Activated CD4-positive, alpha-beta T cell treated with anti-CD3 and anti-CD28 coated beads for 36 hours (primary cell): ENCODE data around the gene DNM3. TPM values are rescaled to one million over a fixed set of nuclear protein-coding genes. Genes with fewer than 3 reads are reported as not detected.

Source experiments
- ATAC-seq: fragments of 200-7000 bp; cut with Tn5 transposase; one replicate; pipeline ENCODE4 v1.10.0; 2021; ENCODE audit warnings: mild to moderate bottlenecking, moderate library complexity
- CTCF ChIA-PET: fragments of 350-600 bp; sonication (Branson Sonifier 250); formaldehyde crosslinking; loops from one replicate; lab custom pipeline; 2021; ENCODE audit warnings: antibody characterized with exemption; lab: Charles Lee
- POLR2A ChIA-PET: fragments of 350-600 bp; sonication (Branson Sonifier 250); formaldehyde crosslinking; loops from one replicate; lab custom pipeline; 2021; ENCODE audit warnings: antibody characterized with exemption, inconsistent platforms; lab: Charles Lee
- DNase-seq: peaks from one replicate; pipeline ENCODE4 v3.0.0-alpha.2; 2020
- H3K27ac Mint-ChIP-seq: one replicate; pipeline ENCODE4 v1.8.0; 2021; ENCODE audit warnings: mixed read lengths
- H3K27me3 Mint-ChIP-seq: one replicate; pipeline ENCODE4 v1.8.0; 2021; ENCODE audit warnings: mixed read lengths
- H3K36me3 Mint-ChIP-seq: one replicate; pipeline ENCODE4 v1.8.0; 2021; ENCODE audit warnings: low read depth, mixed read lengths
- H3K4me1 Mint-ChIP-seq: one replicate; pipeline ENCODE4 v1.8.0; 2021; ENCODE audit warnings: mixed read lengths
- H3K4me3 Mint-ChIP-seq: one replicate; pipeline ENCODE4 v1.8.0; 2021; ENCODE audit warnings: mild to moderate bottlenecking, moderate library complexity, mixed read lengths
- H3K9me3 Mint-ChIP-seq: one replicate; pipeline ENCODE4 v1.8.0; 2021; ENCODE audit warnings: low read depth, mixed read lengths
- intact Hi-C, 2 experiments: fragments of 100-400 bp; cut with DNase I in 1 of 2; cut with micrococcal nuclease in 1 of 2; formaldehyde crosslinking; loops; one replicate each; pipeline versions ENCODE4 v1.14.2 to v1.15.1; 2022 to 2024; cut with DNase I, micrococcal nuclease
- total RNA-seq, 2 experiments: library from RNA; stranded (reverse); gene quantifications; one replicate each; pipeline ENCODE4 v1.2.3, GENCODE V29; 2021

Gene DNM3
- total RNA-seq, 2 experiments from 2014 or later = 1.1 to 1.4 TPM

DNA sequence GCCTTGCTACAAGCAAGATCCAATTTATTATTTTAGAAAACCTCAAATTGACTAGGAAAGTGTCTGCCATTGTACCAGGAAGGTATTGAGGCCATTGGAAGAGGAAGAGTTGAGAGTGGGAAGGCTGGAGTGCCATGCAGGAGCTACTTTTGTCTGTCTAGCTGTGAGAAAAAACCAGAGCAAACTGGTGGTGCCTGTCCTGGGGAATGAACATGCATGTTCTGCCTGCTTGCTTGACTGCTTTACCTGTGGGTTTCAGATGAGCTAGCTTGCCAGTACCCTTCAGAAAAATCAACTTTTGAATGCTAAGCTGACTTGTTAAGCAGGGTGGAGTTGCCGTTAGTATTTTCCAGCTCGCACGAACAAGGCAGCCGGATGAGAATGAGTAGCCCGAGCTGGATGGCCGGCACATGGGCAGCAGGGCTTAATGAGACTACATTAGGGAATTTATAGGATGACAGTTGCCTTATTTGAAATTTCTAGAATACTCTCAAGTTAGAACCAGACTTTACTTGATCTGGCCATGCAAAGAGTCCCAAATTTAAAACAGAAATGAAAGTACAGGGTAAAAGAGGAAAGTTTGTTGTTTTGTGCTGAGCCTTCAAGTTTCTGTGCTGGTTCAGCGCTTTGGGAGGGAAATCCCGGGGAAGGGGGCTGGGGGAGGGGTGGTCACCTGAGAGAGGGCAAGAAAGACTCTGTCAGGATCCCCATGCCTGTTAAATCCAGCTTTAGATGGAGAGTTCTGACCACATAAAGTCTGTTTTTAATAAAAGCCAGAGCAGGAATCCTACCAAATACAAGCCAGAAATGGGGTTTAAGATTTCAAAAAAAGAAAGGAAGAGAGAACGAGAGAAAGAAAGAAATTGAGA lies 549.6 kb downstream of the DNM3 start:
- H3K9me3 Mint-ChIP-seq = no peaks in the 10 kb centered on the region
- no peak overlapping the region for H3K4me3 Mint-ChIP-seq
- POLR2A ChIA-PET = interaction anchor here (0.6 kb wide), 1 partner anchor 329 kb away, joined by 3 read pairs; no protein-coding TSS in a partner anchor
- CTCF ChIA-PET = interaction anchor here (1.1 to 1.6 kb wide), 3 partner anchors 8 to 53 kb away, joined by 3 to 6 read pairs (median 4); partner anchors contain the start of gene PIGC
- ATAC-seq (no peak), DNase-seq (no peak)
- peaks cover 51% of the 10 kb centered on the region for H3K4me1 Mint-ChIP-seq
- H3K27ac Mint-ChIP-seq = peak overlapping the region; percentile 31
- H3K36me3 Mint-ChIP-seq = peaks cover 3% of the 10 kb centered on the region
- H3K27me3 Mint-ChIP-seq = no peaks in the 10 kb centered on the region
- intact Hi-C loops = no loop called here

DNA sequence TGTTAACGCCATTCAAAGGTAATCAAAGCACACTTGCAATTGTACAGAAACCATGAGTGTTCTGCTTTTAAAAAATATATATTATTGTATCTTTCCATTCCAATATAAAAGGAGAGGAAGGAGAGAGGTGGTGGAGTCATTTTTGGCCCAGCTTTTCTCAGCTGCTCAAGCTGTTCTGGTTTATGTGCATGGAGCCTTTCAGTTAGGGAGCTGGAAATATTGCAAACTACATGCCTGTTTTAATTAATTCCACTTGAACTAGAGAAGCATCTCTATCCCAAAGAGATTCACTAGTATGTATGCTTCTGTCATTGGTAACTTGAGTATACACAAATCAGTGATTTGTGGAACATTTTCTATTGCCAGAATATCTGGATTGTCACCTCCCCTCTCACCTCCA lies 550.7 kb downstream of the DNM3 start:
- peaks cover 59% of the 10 kb centered on the region for H3K4me1 Mint-ChIP-seq
- DNase-seq (no peak), ATAC-seq (no peak)
- H3K4me3 Mint-ChIP-seq = no peak overlapping the region
- ChIA-PET POLR2A (no interaction called here), CTCF (interaction anchor here (0.6 to 1.4 kb wide), 3 partner anchors 32 to 335 kb away, joined by 3 to 5 read pairs (median 5); no protein-coding TSS in a partner anchor)
- no peaks in the 10 kb centered on the region for H3K27me3 Mint-ChIP-seq
- peaks cover 3% of the 10 kb centered on the region for H3K36me3 Mint-ChIP-seq
- H3K9me3 Mint-ChIP-seq = no peaks in the 10 kb centered on the region
- intact Hi-C loops = no loop called here
- H3K27ac Mint-ChIP-seq = no peak overlapping the region

DNA sequence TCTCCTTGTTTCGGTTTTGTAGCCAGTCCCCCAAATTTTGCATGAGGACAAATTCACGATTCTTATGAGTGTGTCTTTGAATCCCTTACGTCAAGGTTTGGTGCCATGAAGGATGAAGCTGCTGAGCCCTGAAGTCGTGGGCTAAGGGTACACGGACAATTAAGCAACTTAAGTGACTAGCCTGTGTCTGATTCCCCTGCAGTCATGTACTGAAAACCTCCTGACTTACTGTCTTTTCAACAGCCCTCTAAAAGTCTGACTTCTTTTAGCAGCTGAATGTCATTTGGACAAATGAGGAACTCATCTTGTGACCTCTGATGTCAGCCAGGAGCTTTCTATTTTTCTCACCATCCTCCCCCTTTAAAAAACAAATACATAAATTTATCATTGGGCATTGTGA lies 552.1 kb downstream of the DNM3 start:
- ATAC-seq (no peak), DNase-seq (no peak)
- intact Hi-C loops = no loop called here
- no peaks in the 10 kb centered on the region for H3K9me3 Mint-ChIP-seq
- H3K27ac Mint-ChIP-seq = peak overlapping the region; percentile 67
- no peaks in the 10 kb centered on the region for H3K27me3 Mint-ChIP-seq
- H3K4me1 Mint-ChIP-seq = peaks cover 73% of the 10 kb centered on the region
- H3K36me3 Mint-ChIP-seq = peaks cover 3% of the 10 kb centered on the region
- no peak overlapping the region for H3K4me3 Mint-ChIP-seq
- ChIA-PET POLR2A (interaction anchor here (1.1 to 2.2 kb wide), 2 partner anchors 35 to 50 kb away, joined by 3 to 15 read pairs; no protein-coding TSS in a partner anchor), CTCF (interaction anchor here (0.7 to 2.9 kb wide), 8 partner anchors 9 to 380 kb away, joined by 3 to 16 read pairs (median 4); no protein-coding TSS in a partner anchor)

DNA sequence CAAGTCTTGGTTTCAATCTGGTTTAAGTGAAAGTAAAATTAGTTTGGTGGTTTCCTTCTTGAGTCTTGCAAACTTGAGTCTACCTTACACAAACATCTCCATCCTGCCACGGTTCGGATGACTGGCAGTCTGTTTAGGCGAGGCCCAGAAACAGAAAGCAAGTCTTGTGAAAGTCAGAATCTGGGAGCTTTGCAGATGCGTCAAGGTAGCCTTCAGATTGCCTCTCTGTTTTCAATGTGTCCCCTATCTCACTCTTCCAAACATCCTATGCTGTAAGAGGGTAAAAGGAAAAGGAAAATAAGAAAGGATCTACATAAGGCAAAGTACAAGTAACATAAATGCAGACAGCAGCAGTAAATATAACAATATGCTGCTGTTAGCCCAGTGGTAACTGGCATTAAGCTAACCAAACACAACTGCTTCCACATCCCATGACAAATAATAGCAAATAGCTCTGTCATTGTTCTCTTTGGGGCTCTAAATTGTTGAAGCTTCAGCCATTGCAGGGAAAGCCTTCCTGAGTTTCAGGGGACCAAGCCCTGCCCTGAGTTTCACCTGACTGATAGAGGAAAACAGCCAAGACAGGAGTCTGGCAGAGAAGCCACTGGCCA lies 552.9 kb downstream of the DNM3 start:
- intact Hi-C loops = loop anchor here (1.0 to 2.0 kb wide), 6 partner anchors 13 to 213 kb away; no protein-coding TSS in a partner anchor
- Mint-ChIP-seq H3K4me3 (peak overlapping the region; percentile 41), H3K27me3 (no peaks in the 10 kb centered on the region), H3K27ac (peak overlapping the region; percentile 82), H3K36me3 (peaks cover 3% of the 10 kb centered on the region), H3K9me3 (no peaks in the 10 kb centered on the region), H3K4me1 (peaks cover 82% of the 10 kb centered on the region)
- ATAC-seq = peak; percentile 95
- POLR2A ChIA-PET = interaction anchor here (0.6 to 2.2 kb wide), 4 partner anchors 35 to 418 kb away, joined by 3 to 15 read pairs (median 6); no protein-coding TSS in a partner anchor
- DNase-seq = peak; percentile 83
- CTCF ChIA-PET = interaction anchor here (0.6 to 2.9 kb wide), 16 partner anchors 8 to 882 kb away, joined by 3 to 16 read pairs (median 4); partner anchors contain the start of gene PIGC

DNA sequence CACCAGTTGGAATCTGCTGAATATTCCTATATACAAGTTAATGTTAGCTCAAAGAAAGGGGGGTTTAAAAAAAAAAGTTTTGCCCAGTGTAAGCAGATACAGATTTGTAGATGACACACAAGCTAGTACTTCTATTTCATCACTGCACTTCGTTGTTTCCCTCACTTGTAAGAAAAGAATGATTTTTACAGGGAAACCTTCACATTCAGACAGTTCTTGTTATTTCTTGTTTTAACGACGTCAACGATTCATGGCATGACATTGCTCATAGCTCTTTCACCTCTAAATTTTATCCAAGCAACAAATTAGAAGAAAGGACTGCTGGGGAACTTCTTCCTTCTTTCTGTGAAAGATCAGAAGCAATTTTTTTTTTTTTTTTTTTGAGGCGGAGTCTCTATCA lies 553.5 kb downstream of the DNM3 start:
- H3K27ac Mint-ChIP-seq = peak overlapping the region; percentile 82
- peaks cover 3% of the 10 kb centered on the region for H3K36me3 Mint-ChIP-seq
- no peaks in the 10 kb centered on the region for H3K27me3 Mint-ChIP-seq
- H3K9me3 Mint-ChIP-seq = no peaks in the 10 kb centered on the region
- ATAC-seq = peak; percentile 8
- DNase-seq = no peak
- intact Hi-C loops = loop anchor here (1.0 to 5.0 kb wide), 8 partner anchors 14 to 263 kb away; no protein-coding TSS in a partner anchor
- ChIA-PET POLR2A (interaction anchor here (0.6 to 2.2 kb wide), 3 partner anchors 36 to 419 kb away, joined by 3 to 15 read pairs (median 9); no protein-coding TSS in a partner anchor), CTCF (interaction anchor here (0.6 to 2.9 kb wide), 15 partner anchors 9 to 883 kb away, joined by 3 to 16 read pairs (median 4); no protein-coding TSS in a partner anchor)
- H3K4me1 Mint-ChIP-seq = peaks cover 87% of the 10 kb centered on the region
- peak overlapping the region; percentile 41 for H3K4me3 Mint-ChIP-seq

DNA sequence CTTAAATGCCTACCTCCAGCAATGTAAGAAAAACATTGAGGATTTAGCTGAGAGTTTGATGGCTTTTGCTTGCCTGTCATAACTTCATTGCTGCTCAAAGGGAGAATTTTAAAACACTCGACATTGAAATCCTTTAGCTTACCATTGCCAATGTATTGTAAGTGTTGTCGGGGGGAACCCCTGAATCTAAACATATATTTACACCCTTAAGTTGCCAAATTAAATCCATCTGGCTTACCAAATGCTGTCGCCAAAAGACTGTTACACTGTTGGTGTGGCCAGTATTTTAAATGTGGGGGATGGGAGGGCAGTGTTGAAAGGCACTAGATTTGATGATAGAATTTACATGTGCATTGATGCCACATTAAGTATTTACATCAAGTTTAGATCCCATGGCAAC lies 554.3 kb downstream of the DNM3 start:
- Mint-ChIP-seq H3K4me3 (no peak overlapping the region), H3K4me1 (peaks cover 92% of the 10 kb centered on the region), H3K9me3 (no peaks in the 10 kb centered on the region), H3K27me3 (no peaks in the 10 kb centered on the region), H3K36me3 (peaks cover 3% of the 10 kb centered on the region), H3K27ac (no peak overlapping the region)
- ATAC-seq (no peak), DNase-seq (no peak)
- ChIA-PET CTCF (interaction anchor here (1.4 to 2.9 kb wide), 3 partner anchors 17 to 37 kb away, joined by 5 to 16 read pairs (median 6); no protein-coding TSS in a partner anchor), POLR2A (no interaction called here)
- intact Hi-C loops = loop anchor here (2.0 to 5.0 kb wide), 3 partner anchors 15 to 263 kb away; no protein-coding TSS in a partner anchor

DNA sequence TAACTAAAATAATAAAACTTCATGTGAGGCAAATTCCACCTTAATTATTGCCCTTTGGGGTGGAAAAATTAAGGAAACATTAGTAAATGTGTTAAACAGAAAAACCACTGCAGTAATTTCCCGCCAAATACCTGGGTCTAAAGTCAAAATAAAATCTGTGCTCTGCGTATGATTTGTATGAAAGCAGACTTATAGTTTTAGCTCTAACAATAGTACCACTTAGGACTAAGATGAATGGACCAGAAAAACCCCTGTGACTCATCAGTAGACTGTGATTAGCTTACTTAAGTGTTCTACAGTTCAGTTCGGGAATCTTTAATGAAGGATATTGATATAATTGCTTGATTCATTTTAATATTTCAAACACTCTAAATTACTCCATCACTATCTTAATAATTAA lies 555.9 kb downstream of the DNM3 start:
- H3K9me3 Mint-ChIP-seq = no peaks in the 10 kb centered on the region
- ATAC-seq (peak; percentile 51), DNase-seq (no peak)
- no peak overlapping the region for H3K4me3 Mint-ChIP-seq
- POLR2A ChIA-PET = no interaction called here
- no peak overlapping the region for H3K27ac Mint-ChIP-seq
- H3K27me3 Mint-ChIP-seq = no peaks in the 10 kb centered on the region
- peaks cover 92% of the 10 kb centered on the region for H3K4me1 Mint-ChIP-seq
- H3K36me3 Mint-ChIP-seq = peaks cover 3% of the 10 kb centered on the region
- intact Hi-C loops = loop anchor here (5.0 kb wide), 2 partner anchors 125 to 265 kb away; no protein-coding TSS in a partner anchor
- CTCF ChIA-PET = interaction anchor here (0.5 to 1.0 kb wide), 2 partner anchors 60 to 66 kb away, joined by 3 read pairs; no protein-coding TSS in a partner anchor

DNA sequence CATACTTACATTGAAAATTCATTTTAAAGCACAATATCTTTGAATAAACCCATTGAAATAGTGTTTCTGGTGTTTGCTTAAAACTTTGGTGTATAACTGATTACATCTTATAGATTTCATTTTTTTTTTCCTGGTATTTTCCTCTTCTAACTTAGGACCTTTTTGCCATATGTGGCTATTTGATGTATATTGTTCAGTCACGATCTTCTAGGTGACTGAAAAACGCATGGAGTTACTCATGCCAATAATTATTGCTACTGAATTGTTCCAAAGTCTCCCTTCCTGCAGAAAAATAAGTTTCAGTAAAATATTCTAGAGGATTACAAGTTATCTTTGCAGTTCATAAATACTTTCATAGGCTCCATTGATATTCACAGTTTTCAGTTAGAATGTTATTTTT lies 556.3 kb downstream of the DNM3 start:
- DNase-seq (no peak), ATAC-seq (no peak)
- Mint-ChIP-seq H3K4me1 (peaks cover 88% of the 10 kb centered on the region), H3K36me3 (peaks cover 3% of the 10 kb centered on the region), H3K27me3 (no peaks in the 10 kb centered on the region), H3K4me3 (no peak overlapping the region), H3K9me3 (no peaks in the 10 kb centered on the region), H3K27ac (no peak overlapping the region)
- intact Hi-C loops = loop anchor here (2.0 to 5.0 kb wide), 6 partner anchors 125 to 395 kb away; no protein-coding TSS in a partner anchor
- ChIA-PET POLR2A (interaction anchor here (0.5 kb wide), 1 partner anchor 39 kb away, joined by 3 read pairs; no protein-coding TSS in a partner anchor), CTCF (interaction anchor here (0.5 to 0.8 kb wide), 2 partner anchors 16 to 65 kb away, joined by 3 read pairs; no protein-coding TSS in a partner anchor)

DNA sequence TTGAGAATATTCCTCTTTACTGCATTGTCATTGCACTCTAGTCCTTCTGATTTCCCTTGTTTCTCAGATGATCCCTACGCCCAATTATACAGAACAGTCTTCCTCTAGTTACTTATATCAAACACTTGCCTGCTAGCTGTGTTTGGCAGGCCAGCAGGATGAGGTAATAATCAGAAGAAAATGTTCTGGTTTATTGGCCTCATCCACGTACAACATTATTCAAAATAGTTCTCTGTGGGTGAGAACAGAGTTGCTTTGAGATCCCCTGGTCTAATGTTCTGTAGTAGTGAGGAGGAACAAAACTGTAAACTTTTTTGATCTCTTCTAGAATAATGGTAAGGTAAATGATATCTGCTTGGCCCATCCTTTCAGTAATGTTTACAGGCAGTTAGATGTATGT lies 556.9 kb downstream of the DNM3 start:
- DNase-seq (no peak), ATAC-seq (no peak)
- peaks cover 83% of the 10 kb centered on the region for H3K4me1 Mint-ChIP-seq
- ChIA-PET CTCF (interaction anchor here (0.7 to 3.5 kb wide), 12 partner anchors 16 to 395 kb away, joined by 3 to 20 read pairs (median 5); no protein-coding TSS in a partner anchor), POLR2A (interaction anchor here (0.5 kb wide), 2 partner anchors 40 to 1422 kb away, joined by 3 to 4 read pairs; no protein-coding TSS in a partner anchor)
- H3K4me3 Mint-ChIP-seq = no peak overlapping the region
- H3K27ac Mint-ChIP-seq = peak overlapping the region; percentile 52
- intact Hi-C loops = loop anchor here (2.0 to 5.0 kb wide), 6 partner anchors 126 to 395 kb away; no protein-coding TSS in a partner anchor
- peaks cover 3% of the 10 kb centered on the region for H3K36me3 Mint-ChIP-seq
- no peaks in the 10 kb centered on the region for H3K27me3 Mint-ChIP-seq
- H3K9me3 Mint-ChIP-seq = no peaks in the 10 kb centered on the region

DNA sequence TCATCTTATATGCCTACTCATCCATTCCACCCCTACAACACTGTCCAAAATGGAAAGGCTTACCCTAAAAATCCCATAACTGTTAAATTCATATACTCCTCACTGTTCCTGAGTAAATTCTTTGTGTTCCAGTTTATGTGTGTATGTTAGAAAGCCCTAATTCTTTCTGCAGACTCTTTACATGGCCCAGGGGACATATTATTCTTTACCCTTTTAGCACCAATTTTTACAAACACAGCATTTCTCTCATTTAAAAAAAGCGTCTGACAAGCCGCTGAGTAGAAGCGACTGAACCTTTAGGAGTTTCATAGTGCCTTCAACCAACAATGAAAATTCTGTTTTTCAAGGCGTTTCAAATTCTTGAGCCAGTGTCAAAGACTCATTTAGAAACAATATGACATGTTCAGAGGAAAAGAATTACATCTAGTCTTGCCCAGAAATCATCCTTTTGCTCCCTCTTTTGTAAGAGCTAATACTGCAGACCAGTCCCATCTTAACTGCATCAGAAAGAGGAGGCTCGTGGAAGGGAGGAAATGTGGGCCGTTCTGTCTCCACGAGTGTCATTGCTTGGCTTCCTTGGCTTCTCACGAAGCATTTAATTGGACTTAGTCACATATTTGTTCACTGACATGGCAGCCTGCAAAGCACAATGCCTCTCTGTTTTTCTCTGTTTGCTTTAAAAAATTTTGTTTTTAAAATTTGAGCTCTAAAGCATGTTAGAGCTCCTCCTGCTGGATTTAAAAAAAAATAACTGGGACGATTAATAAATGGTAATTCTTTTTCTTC lies 557.9 kb downstream of the DNM3 start:
- peak overlapping the region; percentile 29 for H3K4me3 Mint-ChIP-seq
- intact Hi-C loops = loop anchor here (1.0 to 5.0 kb wide), 9 partner anchors 41 to 397 kb away; no protein-coding TSS in a partner anchor
- peaks cover 1% of the 10 kb centered on the region for H3K36me3 Mint-ChIP-seq
- no peaks in the 10 kb centered on the region for H3K27me3 Mint-ChIP-seq
- no peaks in the 10 kb centered on the region for H3K9me3 Mint-ChIP-seq
- ATAC-seq = peak; percentile 53
- H3K4me1 Mint-ChIP-seq = peaks cover 74% of the 10 kb centered on the region
- CTCF ChIA-PET = interaction anchor here (0.6 to 3.5 kb wide), 33 partner anchors 9 to 754 kb away, joined by 3 to 20 read pairs (median 4); partner anchors contain the start of gene PIGC
- H3K27ac Mint-ChIP-seq = peak overlapping the region; percentile 70
- DNase-seq = peak; percentile 35
- POLR2A ChIA-PET = interaction anchor here (1.2 kb wide), 1 partner anchor 41 kb away, joined by 3 read pairs; no protein-coding TSS in a partner anchor
